ENCODE results near the gene CEP170.

Gene CEP170

DNA sequence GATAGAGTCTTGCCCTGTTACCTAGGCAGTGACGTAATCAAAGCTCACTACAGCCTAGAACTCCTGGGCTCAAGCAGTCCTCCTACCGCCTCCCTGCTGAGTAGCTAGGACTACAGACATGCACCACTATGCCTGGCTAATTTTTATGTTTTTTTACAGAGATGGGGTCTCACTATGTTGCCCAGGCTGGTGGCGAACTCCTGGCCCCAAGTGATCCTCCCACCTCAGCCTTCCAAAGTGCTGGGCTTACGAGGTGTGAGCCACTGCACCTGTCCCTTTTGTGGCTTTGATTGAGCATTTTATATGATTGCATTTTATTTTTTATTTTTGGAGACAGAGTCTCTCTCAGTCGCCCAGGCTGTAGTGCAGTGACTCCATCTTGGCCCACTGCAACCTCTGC lies 26.6 kb upstream of the CEP170 start:
- FAIRE-seq (no peak), DNase-seq (ENCODE audit: insufficient read length) (no peak)
- TF ChIP-seq TAF1 (IDR thresholded peaks at IDR 0.05; ENCODE audit: borderline replicate concordance, low read depth, low read length) (no peak), POLR2A (IDR thresholded peaks at IDR 0.05; ENCODE audit: low read depth, low read length) (no peak), POLR2AphosphoS5 (IDR thresholded peaks at IDR 0.05; ENCODE audit: low read depth, low read length) (no peak)

- no peak for DNase-seq (ENCODE audit: insufficient read length)
- no peak for FAIRE-seq
- TF ChIP-seq POLR2AphosphoS5 (IDR thresholded peaks at IDR 0.05; ENCODE audit: low read depth, low read length) = no peak
- no peak for TF ChIP-seq TAF1 (IDR thresholded peaks at IDR 0.05; ENCODE audit: borderline replicate concordance, low read depth, low read length)
- no peak for TF ChIP-seq POLR2A (IDR thresholded peaks at IDR 0.05; ENCODE audit: low read depth, low read length)
Observed at GRCh38 chr1:243280571-243281129, 25.6 kb upstream of the CEP170 start.

- no peak for FAIRE-seq
- no peak for DNase-seq (ENCODE audit: insufficient read length)
- TF ChIP-seq TAF1 (IDR thresholded peaks at IDR 0.05; ENCODE audit: borderline replicate concordance, low read depth, low read length) (no peak), POLR2A (IDR thresholded peaks at IDR 0.05; ENCODE audit: low read depth, low read length) (no peak), POLR2AphosphoS5 (IDR thresholded peaks at IDR 0.05; ENCODE audit: low read depth, low read length) (no peak)
Observed at GRCh38 chr1:243275316-243275715, 20.2 kb upstream of the CEP170 start.

- FAIRE-seq (no peak), DNase-seq (ENCODE audit: insufficient read length) (no peak)
- TF ChIP-seq TAF1 (IDR thresholded peaks at IDR 0.05; ENCODE audit: borderline replicate concordance, low read depth, low read length) (no peak), POLR2A (IDR thresholded peaks at IDR 0.05; ENCODE audit: low read depth, low read length) (no peak), POLR2AphosphoS5 (IDR thresholded peaks at IDR 0.05; ENCODE audit: low read depth, low read length) (no peak)
Observed at GRCh38 chr1:243273945-243274344, 18.9 kb upstream of the CEP170 start.

DNA sequence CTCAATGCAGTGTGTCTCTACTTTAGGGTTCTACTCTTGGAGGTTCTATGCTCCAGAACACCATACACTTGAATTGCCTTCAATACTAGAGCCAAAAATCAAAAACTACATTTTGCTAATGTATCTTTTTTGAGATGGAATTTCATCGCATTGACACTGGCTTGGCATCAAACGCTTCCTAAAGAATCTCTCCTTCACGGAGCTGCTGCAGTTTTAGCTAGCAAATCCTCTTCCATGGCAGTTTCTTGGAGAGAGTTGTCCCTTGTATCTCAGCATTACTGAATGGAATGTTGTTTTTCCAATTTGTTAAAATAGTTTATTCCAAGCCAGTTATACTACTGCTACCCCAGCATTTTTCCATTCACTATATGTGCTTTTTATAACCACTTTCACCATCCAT lies 18.4 kb upstream of the CEP170 start:
- FAIRE-seq (no peak), DNase-seq (ENCODE audit: insufficient read length) (no peak)
- TF ChIP-seq POLR2AphosphoS5 (IDR thresholded peaks at IDR 0.05; ENCODE audit: low read depth, low read length) (no peak), POLR2A (IDR thresholded peaks at IDR 0.05; ENCODE audit: low read depth, low read length) (no peak), TAF1 (IDR thresholded peaks at IDR 0.05; ENCODE audit: borderline replicate concordance, low read depth, low read length) (no peak)

- TF ChIP-seq TAF1 (IDR thresholded peaks at IDR 0.05; ENCODE audit: borderline replicate concordance, low read depth, low read length) = no peak
- TF ChIP-seq POLR2AphosphoS5 (IDR thresholded peaks at IDR 0.05; ENCODE audit: low read depth, low read length) = no peak
- no peak for TF ChIP-seq POLR2A (IDR thresholded peaks at IDR 0.05; ENCODE audit: low read depth, low read length)
- no peak for DNase-seq (ENCODE audit: insufficient read length)
- no peak for FAIRE-seq
Observed at GRCh38 chr1:243272401-243272800, 17.3 kb upstream of the CEP170 start.

- TF ChIP-seq POLR2A (IDR thresholded peaks at IDR 0.05; ENCODE audit: low read depth, low read length) (no peak), POLR2AphosphoS5 (IDR thresholded peaks at IDR 0.05; ENCODE audit: low read depth, low read length) (no peak)
- no peak for FAIRE-seq
- DNase-seq (ENCODE audit: insufficient read length) = no peak
Observed at GRCh38 chr1:243271996-243272395, 16.9 kb upstream of the CEP170 start.

- no peak for FAIRE-seq
Observed at GRCh38 chr1:243270097-243270864, 15.2 kb upstream of the CEP170 start.

GRCh38 chr1:243269461-243269801 lies 14.3 kb upstream of the CEP170 start:
- no peak for FAIRE-seq
- TF ChIP-seq POLR2AphosphoS5 (IDR thresholded peaks at IDR 0.05; ENCODE audit: low read depth, low read length) = no peak
- no peak for DNase-seq (ENCODE audit: insufficient read length)

More at GRCh38 chr1:243270097-243270864, 15.2 kb upstream of the CEP170 start:
- DNase-seq (ENCODE audit: insufficient read length) = no peak
- no peak for TF ChIP-seq TAF1 (IDR thresholded peaks at IDR 0.05; ENCODE audit: borderline replicate concordance, low read depth, low read length)
- no peak for TF ChIP-seq POLR2A (IDR thresholded peaks at IDR 0.05; ENCODE audit: low read depth, low read length)

GRCh38 chr1:243268751-243269460 lies 13.8 kb upstream of the CEP170 start:
- TF ChIP-seq POLR2A (IDR thresholded peaks at IDR 0.05; ENCODE audit: low read depth, low read length) = no peak
- TF ChIP-seq POLR2AphosphoS5 (IDR thresholded peaks at IDR 0.05; ENCODE audit: low read depth, low read length) = no peak
- no peak for TF ChIP-seq TAF1 (IDR thresholded peaks at IDR 0.05; ENCODE audit: borderline replicate concordance, low read depth, low read length)
- FAIRE-seq = no peak
- DNase-seq (ENCODE audit: insufficient read length) = no peak

DNA sequence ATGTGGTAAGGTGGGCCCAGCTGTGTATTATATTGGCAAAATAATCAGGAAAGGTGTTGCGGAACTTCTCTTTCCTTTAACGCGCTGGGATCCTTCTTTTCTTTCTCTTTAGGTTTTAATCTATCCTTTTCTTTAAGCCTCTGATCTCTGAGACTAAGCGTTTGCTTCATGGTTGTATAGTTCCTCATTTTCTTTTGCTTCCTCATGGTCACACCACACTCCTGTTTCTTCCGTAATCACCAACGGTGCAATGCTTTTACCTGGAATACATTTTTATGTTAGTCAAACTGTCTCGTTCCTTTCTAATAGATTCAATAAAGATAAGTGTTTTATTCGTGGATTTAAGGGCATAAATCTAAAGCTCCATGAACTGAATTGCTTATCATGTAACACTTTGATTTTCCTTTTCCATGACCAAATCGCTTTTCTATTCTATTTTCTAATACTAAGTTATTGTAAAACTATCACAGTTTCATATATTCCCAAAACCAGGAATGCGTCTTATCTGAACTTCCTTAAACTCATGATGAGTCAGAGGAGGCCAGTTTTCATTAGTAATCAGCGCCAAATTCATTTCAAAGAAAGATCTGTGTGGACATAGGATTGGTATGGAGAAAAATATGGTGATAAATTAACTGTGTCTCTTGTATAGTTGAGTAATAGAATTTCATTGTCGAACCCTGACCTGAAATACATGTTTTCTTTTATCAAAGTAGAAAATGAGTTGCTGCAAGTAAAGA lies 13.0 kb upstream of the CEP170 start:
- FAIRE-seq (peak; percentile 21), DNase-seq (ENCODE audit: insufficient read length) (no peak)
- TF ChIP-seq POLR2A (IDR thresholded peaks at IDR 0.05; ENCODE audit: low read depth, low read length) = no peak

DNA sequence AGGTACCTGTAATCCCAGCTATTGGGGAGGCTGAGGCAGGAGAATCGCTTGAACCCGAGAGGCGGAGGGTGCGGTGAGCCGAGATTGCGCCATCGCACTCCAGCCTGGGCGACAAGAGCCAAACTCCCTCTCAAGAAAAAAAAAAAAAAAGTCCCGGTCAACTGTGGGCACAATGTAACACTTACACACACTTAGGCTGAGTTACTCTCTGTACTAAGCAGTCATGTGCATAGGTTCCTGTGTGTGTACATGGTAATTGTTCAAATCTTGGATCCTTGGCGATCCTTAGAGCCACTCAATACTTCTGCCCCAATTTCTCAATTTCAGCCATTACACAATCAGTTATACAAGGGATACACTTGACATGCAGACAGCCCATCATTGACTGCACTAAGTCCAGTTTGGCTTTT lies 12.4 kb upstream of the CEP170 start:
- FAIRE-seq (peak; percentile 79), DNase-seq (ENCODE audit: insufficient read length) (no peak)
- TF ChIP-seq TAF1 (IDR thresholded peaks at IDR 0.05; ENCODE audit: borderline replicate concordance, low read depth, low read length) (no peak), POLR2AphosphoS5 (IDR thresholded peaks at IDR 0.05; ENCODE audit: low read depth, low read length) (no peak), POLR2A (IDR thresholded peaks at IDR 0.05; ENCODE audit: low read depth, low read length) (no peak)
